ENCODE measurements around the gene SNIP1. TPM values are rescaled to one million over a fixed set of nuclear protein-coding genes. Genes with fewer than 3 reads are reported as not detected.
"Not testable (repeated sequence)": the region's sequence is repeated elsewhere in the genome, so short reads cannot be mapped to it uniquely, and the experiment has no call there.

Gene SNIP1
- total and polyA plus RNA-seq, 2 of the 8 experiments (the other 6 are each of a cell fraction or from before 2014, with no cell fraction given), result 3.7 to 15.7 TPM

DNA sequence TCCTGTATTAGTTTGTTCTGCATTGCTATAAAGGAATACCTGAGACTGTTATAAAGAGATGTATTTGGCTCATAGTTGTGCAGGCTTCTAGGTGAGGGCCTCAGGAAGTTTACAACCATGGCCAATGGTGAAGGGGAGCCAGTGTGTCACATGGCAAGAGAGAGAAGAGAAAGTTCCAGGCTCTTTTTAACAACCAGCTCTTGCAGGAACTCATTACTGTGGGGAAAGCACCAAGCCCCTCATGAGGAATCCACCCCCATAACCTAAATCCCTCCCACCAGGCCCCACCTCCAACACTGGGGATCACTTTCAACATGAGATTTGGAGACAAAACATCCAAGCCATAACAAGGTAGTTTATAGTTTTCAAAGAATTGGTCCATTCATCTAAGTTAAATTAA is 34.5 kb downstream of the SNIP1 start (continued):
- TF ChIP-seq SP2 (IDR thresholded peaks at IDR 0.05; ENCODE audit: low read length), result no peak

DNA sequence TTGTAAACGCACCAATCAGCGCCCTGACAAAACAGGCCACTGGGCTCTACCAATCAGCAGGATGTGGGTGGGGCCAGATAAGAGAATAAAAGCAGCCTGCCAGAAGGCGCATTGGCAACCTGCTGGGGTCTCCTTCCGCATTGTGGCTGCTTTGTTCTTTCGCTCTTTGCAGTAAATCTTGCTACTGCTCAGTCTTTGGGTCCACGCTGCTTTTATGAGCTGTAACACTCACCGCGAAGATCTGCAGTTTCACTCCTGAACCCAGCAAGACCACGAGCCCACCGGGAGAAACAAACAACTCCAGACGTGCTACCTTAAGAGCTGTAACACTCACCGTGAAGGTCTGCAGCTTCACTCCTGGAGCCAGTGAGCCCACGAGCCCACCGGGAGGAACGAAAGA is 35.2 kb downstream of the SNIP1 start:
- H2BK20ac ChIP-seq (ENCODE audit: low read length); H3K18ac ChIP-seq (ENCODE audit: extremely low read depth, low read length); H3K23ac ChIP-seq (ENCODE audit: insufficient read length); H2BK120ac ChIP-seq (replicated peaks; ENCODE audit: low read depth, low read length); H2BK15ac ChIP-seq (ENCODE audit: low read length); H3K27me3 ChIP-seq (replicated peaks in 1 of 4; ENCODE audit: control insufficient read depth in 3 of 4, extremely low read depth in 1 of 4, insufficient read depth in 3 of 4, low read length in 3 of 4); H3K79me2 ChIP-seq (ENCODE audit: control insufficient read depth in 1 of 2, insufficient read depth in 2 of 2, low read length in 2 of 2); H3K4me3 ChIP-seq (ENCODE audit: extremely low read depth in 1 of 4, insufficient read depth in 2 of 4, low read depth in 3 of 4, low read length in 4 of 4); H3K9ac ChIP-seq (replicated peaks in 1 of 4; ENCODE audit: extremely low read depth in 1 of 4, low read depth in 3 of 4, low read length in 3 of 4); H3K27ac ChIP-seq (ENCODE audit: low read depth, low read length); H2AK5ac ChIP-seq (ENCODE audit: low read depth, low read length); H3K9me3 ChIP-seq (ENCODE audit: insufficient read depth in 2 of 2, low read depth in 1 of 2, low read length in 1 of 2); H4K20me1 ChIP-seq (replicated peaks in 1 of 2; ENCODE audit: control insufficient read depth in 1 of 2, insufficient read depth in 2 of 2, low read length in 2 of 2); H2BK5ac ChIP-seq (ENCODE audit: low read depth, low read length); H3K23me2 ChIP-seq (ENCODE audit: low read depth, low read length); H3K4me1 ChIP-seq (replicated peaks in 1 of 4; ENCODE audit: control insufficient read depth in 3 of 4, insufficient read depth in 4 of 4, low read length in 3 of 4); H4K8ac ChIP-seq (ENCODE audit: extremely low read depth, insufficient read depth, low read length); H3K36me3 ChIP-seq (ENCODE audit: control insufficient read depth in 2 of 4, insufficient read depth in 4 of 4, low read length in 3 of 4); H3K4me2 ChIP-seq (ENCODE audit: insufficient read depth in 1 of 2, low read depth in 2 of 2, low read length in 2 of 2); H3K56ac ChIP-seq (replicated peaks; ENCODE audit: insufficient read length, low read depth, low read length); H2AFZ ChIP-seq (ENCODE audit: low read length); H4K5ac ChIP-seq (ENCODE audit: insufficient read length, low read depth, low read length); H4K91ac ChIP-seq (replicated peaks; ENCODE audit: insufficient read length, low read length); H3K4ac ChIP-seq (replicated peaks; ENCODE audit: insufficient read length, low read depth, low read length); DNase-seq (ENCODE audit: low read depth in 1 of 2, low spot score in 2 of 2); H2BK12ac ChIP-seq (ENCODE audit: low read depth, low read length); H3K14ac ChIP-seq (ENCODE audit: insufficient read length); H3K79me1 ChIP-seq (ENCODE audit: low read depth, low read length); CTCF ChIA-PET (ENCODE audit: partially characterized antibody); FAIRE-seq: not testable (repeated sequence)
- 79% methylated on average over 15 of the region's 15 CpGs; no CpG with 5 or more reads in 1 of the 2 experiments for WGBS, 2 experiments (ENCODE audit: extremely low coverage in 1 of 2, insufficient coverage in 1 of 2, insufficient read length in 1 of 2, insufficient replicate concordance in 2 of 2, low coverage in 1 of 2, low lambda C conversion rate in 2 of 2, missing lambda C conversion rate in 1 of 2)
- POLR2A ChIA-PET (ENCODE audit: partially characterized antibody), result interaction anchor here (1.4 to 1.6 kb wide), 3 partner anchors 10 to 44 kb away, joined by 3 to 7 read pairs (median 4); partner anchors contain the start of gene ZC3H12A
